LNCaP clone FGC (cell line): Measurements from ENCODE around the gene NMD3.
"Not testable (repeated sequence)": the region's sequence is repeated elsewhere in the genome, so short reads cannot be mapped to it uniquely, and the experiment has no call there.

Source experiments
- DNase-seq: peaks from one replicate; pipeline ENCODE4 v3.0.0-alpha.2; 2011; ENCODE audit warnings: low read depth
- H3K4me3 ChIP-seq: 2 replicates; pipeline ENCODE4 v1.5.1; 2011; ENCODE audit warnings: mild to moderate bottlenecking, low read depth, low read length, control low read depth
- TF ChIP-seq, protein P1 (sequence below): IDR thresholded peaks from 2 replicates; pipeline ENCODE4 v1.5.1; 2012; ENCODE audit warnings: mild to moderate bottlenecking; ENCODE audit not compliant: control insufficient read depth, insufficient read depth; ENCODE audit errors: extremely low read depth

NMD3 gene

DNA sequence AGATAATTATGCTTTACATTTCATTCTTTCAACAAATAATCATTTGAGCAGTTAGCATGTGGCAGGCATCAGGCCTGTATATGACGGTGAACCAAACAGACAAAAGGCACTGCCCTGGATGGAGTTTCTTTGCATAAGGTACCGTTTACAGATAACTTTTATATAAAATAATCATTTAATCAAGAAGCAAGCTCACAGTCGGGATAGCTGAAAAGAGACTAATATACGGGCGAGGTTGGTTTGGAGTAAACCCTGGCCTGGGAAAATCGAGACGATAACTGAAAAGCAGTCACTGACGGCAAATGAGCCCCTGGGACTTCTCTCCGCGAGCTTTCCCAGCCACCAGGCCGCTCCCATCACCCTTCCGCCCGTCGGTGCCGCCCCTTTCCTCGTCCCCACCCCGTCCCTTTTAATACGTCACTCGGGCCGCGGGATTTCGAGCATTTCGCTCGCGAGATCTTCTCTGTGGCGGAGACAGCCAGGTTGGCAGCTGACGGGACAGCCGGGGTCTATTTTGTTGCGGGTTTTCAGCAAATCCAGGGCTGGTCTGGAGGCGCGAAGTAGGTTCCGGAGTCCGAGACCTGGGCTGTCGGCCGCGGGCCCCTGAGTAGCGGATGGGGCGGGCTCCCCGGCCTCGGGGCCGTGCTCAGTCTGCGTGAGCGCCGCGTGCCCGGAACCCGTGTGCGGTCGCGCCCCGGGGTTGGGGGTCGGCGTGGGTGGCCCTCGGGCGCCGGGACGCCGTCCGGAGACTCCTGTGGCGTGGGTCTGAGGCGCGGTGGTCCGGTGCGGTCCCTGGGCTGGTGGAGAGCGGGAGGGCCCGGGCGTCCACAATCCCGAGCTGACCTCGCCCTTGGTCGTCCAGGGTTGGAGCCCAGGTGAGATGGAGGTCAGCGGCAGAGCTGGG lies at the start of gene NMD3:
Gene NMD3, plus strand, starts transcription at position 462 of the 904 bp plus-strand sequence. CDS start 703 bp downstream, outside the sequence.
- peak; percentile 41 for DNase-seq
- peak within 1 kb of the TSS; percentile 71 for H3K4me3 ChIP-seq
- TF ChIP-seq, protein P1, sequence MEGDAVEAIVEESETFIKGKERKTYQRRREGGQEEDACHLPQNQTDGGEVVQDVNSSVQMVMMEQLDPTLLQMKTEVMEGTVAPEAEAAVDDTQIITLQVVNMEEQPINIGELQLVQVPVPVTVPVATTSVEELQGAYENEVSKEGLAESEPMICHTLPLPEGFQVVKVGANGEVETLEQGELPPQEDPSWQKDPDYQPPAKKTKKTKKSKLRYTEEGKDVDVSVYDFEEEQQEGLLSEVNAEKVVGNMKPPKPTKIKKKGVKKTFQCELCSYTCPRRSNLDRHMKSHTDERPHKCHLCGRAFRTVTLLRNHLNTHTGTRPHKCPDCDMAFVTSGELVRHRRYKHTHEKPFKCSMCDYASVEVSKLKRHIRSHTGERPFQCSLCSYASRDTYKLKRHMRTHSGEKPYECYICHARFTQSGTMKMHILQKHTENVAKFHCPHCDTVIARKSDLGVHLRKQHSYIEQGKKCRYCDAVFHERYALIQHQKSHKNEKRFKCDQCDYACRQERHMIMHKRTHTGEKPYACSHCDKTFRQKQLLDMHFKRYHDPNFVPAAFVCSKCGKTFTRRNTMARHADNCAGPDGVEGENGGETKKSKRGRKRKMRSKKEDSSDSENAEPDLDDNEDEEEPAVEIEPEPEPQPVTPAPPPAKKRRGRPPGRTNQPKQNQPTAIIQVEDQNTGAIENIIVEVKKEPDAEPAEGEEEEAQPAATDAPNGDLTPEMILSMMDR: no peak

DNA sequence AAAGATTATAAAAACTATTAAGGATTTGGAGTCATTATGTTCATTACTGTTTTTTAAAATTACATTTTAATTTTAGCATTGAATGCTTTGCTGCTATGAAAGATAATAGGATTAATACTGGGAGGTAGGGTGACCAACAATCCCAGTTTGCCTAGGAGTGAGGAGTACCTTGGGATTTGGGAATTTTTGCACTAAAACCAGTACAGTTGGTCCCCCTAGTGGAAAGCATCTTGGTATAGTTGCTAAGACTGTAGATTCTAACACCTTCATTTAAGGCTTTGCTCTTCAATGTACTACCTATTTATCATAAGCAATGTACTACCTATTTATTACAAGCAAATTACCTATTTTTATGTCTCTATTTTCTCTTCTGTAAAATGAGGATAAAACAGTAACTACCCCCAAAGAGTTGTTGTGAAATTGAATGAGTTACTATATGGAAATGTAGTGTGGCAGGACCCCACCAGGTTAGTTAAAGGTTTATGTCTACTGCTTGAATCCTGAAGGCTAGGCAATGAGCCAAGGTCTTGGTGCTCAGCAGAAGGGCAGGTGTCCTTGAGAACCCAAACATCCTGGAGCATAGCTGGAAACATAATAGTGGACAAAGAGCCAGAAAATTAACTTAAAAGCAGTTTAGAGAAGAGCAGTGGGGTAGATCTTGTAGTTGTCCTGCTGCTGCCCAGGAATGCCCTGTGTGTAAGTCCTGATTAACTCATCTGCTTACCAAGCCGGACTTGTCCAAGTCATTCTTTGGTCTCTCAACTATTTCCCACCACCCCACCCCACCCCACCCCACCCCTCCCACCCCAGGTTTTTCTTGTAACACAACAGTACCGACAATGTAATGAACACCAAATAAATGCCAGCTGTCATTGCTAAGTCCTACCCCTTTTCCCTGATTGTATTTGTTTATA lies 49.2 kb upstream of the NMD3 start:
- no peak overlapping the region for H3K4me3 ChIP-seq
- no peak for DNase-seq
- TF ChIP-seq, protein P1: peak; percentile 35

DNA sequence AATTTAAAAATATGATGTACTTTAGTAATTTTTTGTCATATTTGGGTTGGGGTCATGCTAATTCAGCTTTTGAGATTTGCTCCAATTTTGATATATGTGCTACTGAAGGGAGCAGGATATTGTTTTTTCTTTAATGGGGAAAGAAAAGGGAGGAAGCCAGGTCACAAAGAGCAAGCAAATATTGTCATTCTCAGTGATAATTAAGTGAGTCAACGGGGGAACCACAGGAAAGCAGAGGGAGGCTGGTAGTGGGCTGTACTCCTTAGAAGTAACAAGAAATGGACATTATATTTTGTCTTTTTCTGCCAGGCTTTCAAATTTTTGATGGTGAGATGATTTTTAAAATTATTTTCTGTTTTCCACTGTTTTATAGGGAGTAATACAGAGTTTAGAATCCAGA lies 45.6 kb upstream of the NMD3 start:
- TF ChIP-seq, protein P1: no peak
- no peak overlapping the region for H3K4me3 ChIP-seq
- DNase-seq: no peak

DNA sequence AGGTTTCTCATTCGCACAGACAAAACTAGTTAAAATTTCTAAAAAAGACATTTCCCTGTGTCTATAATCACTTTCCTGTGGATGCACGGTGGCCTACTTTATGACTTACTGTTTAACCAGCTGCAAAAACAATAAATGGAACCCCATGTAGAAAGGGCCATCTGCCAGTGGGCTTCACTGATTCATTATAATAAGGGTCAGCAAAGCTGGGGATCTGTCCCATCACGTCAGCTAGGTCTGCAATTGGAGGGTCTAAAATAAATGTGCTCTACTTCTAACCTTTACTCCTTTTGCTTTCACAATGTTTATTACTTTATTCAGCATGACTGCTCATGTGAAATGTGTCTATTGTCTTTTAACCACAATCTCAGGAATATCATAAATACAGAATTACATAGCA lies 43.1 kb upstream of the NMD3 start:
- no peak for DNase-seq
- no peak overlapping the region for H3K4me3 ChIP-seq
- TF ChIP-seq, protein P1: no peak

DNA sequence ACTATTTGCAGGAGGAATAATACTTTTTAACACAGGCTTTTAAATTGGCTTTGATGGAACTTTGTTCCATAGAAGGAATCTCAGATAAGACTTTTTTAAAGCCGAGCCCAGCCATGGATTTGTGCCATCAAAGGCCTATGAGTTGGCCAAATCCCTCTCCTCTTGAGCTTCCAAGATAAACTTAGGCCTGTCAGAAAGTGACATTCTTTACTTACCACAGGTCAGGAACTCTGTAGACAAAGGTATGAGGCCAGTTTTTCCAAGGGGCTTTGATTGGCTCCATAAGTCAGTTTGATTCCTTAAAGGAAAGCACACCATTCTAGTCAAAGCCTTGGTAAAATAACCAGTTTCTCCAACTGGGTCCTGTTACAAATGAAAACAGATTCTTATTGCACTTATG lies 39.7 kb upstream of the NMD3 start:
- DNase-seq, H3K4me3 ChIP-seq: not testable (repeated sequence)

DNA sequence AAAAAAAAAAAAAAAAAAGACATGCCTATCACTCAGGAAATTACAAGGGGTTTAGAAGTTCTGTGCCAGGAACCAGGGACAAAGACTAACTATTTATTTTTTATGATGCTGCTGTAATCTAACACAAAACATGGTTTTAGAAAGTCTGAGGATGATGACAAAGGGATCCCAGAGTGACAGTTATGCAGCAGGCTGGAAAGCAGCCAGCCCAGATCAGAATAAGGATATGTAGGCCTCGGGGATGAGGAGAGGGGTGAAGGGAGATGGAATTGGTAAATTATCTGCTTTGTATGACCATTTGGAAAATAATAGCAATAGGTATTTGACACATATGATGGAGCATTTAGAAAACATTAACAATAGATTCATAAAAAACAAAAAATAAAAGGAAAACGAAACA lies 34.1 kb upstream of the NMD3 start:
- TF ChIP-seq, protein P1: no peak
- no peak for DNase-seq
- H3K4me3 ChIP-seq: no peak overlapping the region
